Neuronal stem cell (in vitro differentiated cells): ENCODE results near the gene TMEM145.

Source experiments
- DNase-seq: peaks from one replicate; pipeline ENCODE4 v3.0.0-alpha.2; 2013; ENCODE audit warnings: low spot score
- H2AFZ ChIP-seq: one replicate; pipeline ENCODE4 v1.6.1; 2013; ENCODE audit warnings: mild to moderate bottlenecking, low read length, inconsistent platforms
- H2AK5ac ChIP-seq: 2 replicates; pipeline ENCODE4 v1.6.1; 2013; ENCODE audit warnings: low read depth, mild to moderate bottlenecking, inconsistent platforms, low read length, moderate library complexity, mixed read lengths
- H2BK120ac ChIP-seq: 2 replicates; pipeline ENCODE4 v1.6.1; 2013; ENCODE audit warnings: low read depth, mild to moderate bottlenecking, inconsistent platforms, low read length, moderate library complexity, mixed read lengths
- H2BK12ac ChIP-seq: one replicate; pipeline ENCODE4 v1.6.1; 2013; ENCODE audit warnings: low read length, inconsistent platforms
- H2BK15ac ChIP-seq: 2 replicates; pipeline ENCODE4 v1.6.1; 2013; ENCODE audit warnings: mild to moderate bottlenecking, low read length, inconsistent platforms, mixed read lengths
- H2BK5ac ChIP-seq: one replicate; pipeline ENCODE4 v1.6.1; 2013; ENCODE audit warnings: inconsistent platforms, mild to moderate bottlenecking, low read length, moderate library complexity
- H3K14ac ChIP-seq: one replicate; pipeline ENCODE4 v1.6.1; 2013; ENCODE audit warnings: low read length, inconsistent platforms
- H3K18ac ChIP-seq: 2 replicates; pipeline ENCODE4 v1.6.1; 2013; ENCODE audit warnings: low read length, inconsistent platforms
- H3K23ac ChIP-seq: 2 replicates; pipeline ENCODE4 v1.6.1; 2013; ENCODE audit warnings: low read depth, mild to moderate bottlenecking, mixed read lengths, low read length, inconsistent platforms; ENCODE audit not compliant: poor library complexity
- H3K27ac ChIP-seq: replicated peaks from 3 replicates; pipeline ENCODE4 v1.5.1; 2013; ENCODE audit warnings: low read length, inconsistent platforms
- H3K27me3 ChIP-seq, 3 experiments: 2 replicates each; pipeline ENCODE4 v1.6.1; 2013; ENCODE audit warnings: low read length in 3 of 3, mild to moderate bottlenecking in 2 of 3, inconsistent platforms in 1 of 3, low read depth in 1 of 3, mixed read lengths in 1 of 3, moderate library complexity in 1 of 3; ENCODE audit not compliant: control insufficient read depth in 3 of 3, insufficient read depth in 3 of 3
- H3K36me3 ChIP-seq, 2 donors: replicated peaks in 1 of 2; 2 replicates each; pipeline ENCODE4 v1.6.1; 2013; ENCODE audit warnings: low read length in 2 of 2; ENCODE audit not compliant: control insufficient read depth in 2 of 2, insufficient read depth in 2 of 2
- H3K4ac ChIP-seq: 2 replicates; pipeline ENCODE4 v1.6.1; 2013; ENCODE audit warnings: inconsistent platforms, mild to moderate bottlenecking, low read length, moderate library complexity
- H3K4me1 ChIP-seq, 2 donors: 1 replicate in 1 of 2; 2 replicates in 1 of 2; pipeline ENCODE4 v1.6.1; 2013; ENCODE audit warnings: low read length in 2 of 2, low read depth in 1 of 2; ENCODE audit not compliant: control insufficient read depth in 2 of 2, insufficient read depth in 1 of 2
- H3K4me2 ChIP-seq: one replicate; pipeline ENCODE4 v1.6.1; 2013; ENCODE audit warnings: mild to moderate bottlenecking, low read length, inconsistent platforms; ENCODE audit not compliant: insufficient read depth, poor library complexity, severe bottlenecking
- H3K4me3 ChIP-seq, 2 donors: 2 replicates each; pipeline ENCODE4 v1.5.1; 2013; ENCODE audit warnings: low read length in 2 of 2, mild to moderate bottlenecking in 2 of 2, inconsistent platforms in 1 of 2, moderate library complexity in 1 of 2
- H3K79me1 ChIP-seq: one replicate; pipeline ENCODE4 v1.6.1; 2013; ENCODE audit warnings: low read depth, mild to moderate bottlenecking, inconsistent platforms, low read length, moderate library complexity
- H3K9ac ChIP-seq: one replicate; pipeline ENCODE4 v1.6.1; 2013; ENCODE audit warnings: mild to moderate bottlenecking, low read depth, low read length, inconsistent platforms; ENCODE audit not compliant: poor library complexity
- H3K9me3 ChIP-seq, 2 donors: replicated peaks in 1 of 2; 2 replicates each; pipeline versions ENCODE3 to v1.6.1; 2013; ENCODE audit warnings: low read length in 2 of 2, mild to moderate bottlenecking in 2 of 2, inconsistent platforms in 1 of 2, low read depth in 1 of 2, mixed read lengths in 1 of 2, moderate library complexity in 1 of 2; ENCODE audit not compliant: control insufficient read depth in 2 of 2, insufficient read depth in 1 of 2
- H4K8ac ChIP-seq: one replicate; pipeline ENCODE4 v1.6.1; 2013; ENCODE audit warnings: low read depth, mild to moderate bottlenecking, inconsistent platforms, low read length, moderate library complexity
- H4K91ac ChIP-seq: one replicate; pipeline ENCODE4 v1.6.1; 2013; ENCODE audit warnings: low read length, low read depth, mild to moderate bottlenecking, inconsistent platforms; ENCODE audit not compliant: poor library complexity
- WGBS, 2 donors: extraction: QIAGEN DNeasy Blood & Tissue Kit; methylation state at CpG; one replicate each; pipeline ENCODE4 v1.1.7; 2013; ENCODE audit warnings: missing lambda C conversion rate in 2 of 2, mixed read lengths in 1 of 2; ENCODE audit not compliant: insufficient read length in 2 of 2, insufficient replicate concordance in 1 of 2; ENCODE audit errors: extremely low coverage in 2 of 2; 5-methylcytosine and 5-hydroxymethylcytosine counted together

TMEM145 gene

GRCh38 chr19:42323473-42323851, 10.4 kb downstream of the TMEM145 start:
- peak overlapping the region; percentile 47 for H3K9ac ChIP-seq

DNA sequence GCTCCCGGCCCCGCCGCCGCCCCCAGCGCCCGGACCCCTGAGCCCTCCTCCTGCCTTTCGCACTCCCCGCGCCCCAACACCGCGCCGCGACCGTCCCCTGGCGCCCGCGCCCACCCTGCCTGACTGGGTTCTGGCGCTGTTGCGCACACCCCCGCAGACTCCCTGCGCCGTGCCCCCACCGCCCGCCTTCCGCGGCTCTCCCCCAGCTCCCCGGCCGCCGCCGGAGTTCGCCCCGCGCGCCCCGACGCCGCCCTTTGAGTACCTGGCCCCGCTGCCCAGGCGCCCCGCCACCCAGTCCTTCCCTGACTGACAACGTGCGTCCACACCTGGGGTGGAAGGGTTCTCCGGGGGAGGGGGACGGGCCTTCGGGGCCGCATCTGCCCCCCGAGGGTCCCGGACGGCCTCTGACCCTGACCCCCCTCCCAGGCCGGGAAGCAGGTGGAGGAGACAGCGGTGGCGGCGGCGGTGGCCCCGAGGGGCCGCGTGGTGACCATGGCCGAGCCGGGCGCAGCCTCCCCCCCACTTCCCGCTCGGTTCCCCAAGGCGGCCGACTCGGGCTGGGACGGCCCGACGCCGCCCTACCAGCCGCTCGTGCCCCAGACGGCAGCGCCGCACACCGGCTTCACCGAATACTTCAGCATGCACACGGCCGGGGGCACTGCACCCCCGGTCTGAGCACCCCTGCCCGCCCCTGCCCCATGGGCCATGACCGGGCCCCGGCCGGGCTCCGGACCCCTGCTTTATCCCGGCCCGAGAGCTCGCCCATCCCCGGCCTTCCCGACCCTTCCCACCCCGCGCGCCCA, 10.9 kb downstream of the TMEM145 start:
- peak overlapping the region in 1 of 2 donors; percentile 47 for H3K4me3 ChIP-seq
- peaks cover 4 to 37% (median 14%) of the 10 kb centered on the region in 3 experiments for H3K27me3 ChIP-seq
- no CpG with 5 or more reads among the region's 92 CpGs for WGBS, 2 donors

More at GRCh38 chr19:42323473-42323851, 10.4 kb downstream of the TMEM145 start:
- Histone ChIP-seq H3K23ac (peak overlapping the region; percentile 2), H3K18ac (peak overlapping the region; percentile 78), H3K27me3 (peaks cover 4 to 37% (median 14%) of the 10 kb centered on the region in 3 experiments), H3K14ac (no peak overlapping the region), H3K36me3 (no peaks in the 10 kb centered on the region), H3K4ac (no peak overlapping the region), H2BK12ac (no peak overlapping the region), H2BK5ac (no peak overlapping the region), H2AFZ (peak overlapping the region; percentile 90), H3K9me3 (no peaks in the 10 kb centered on the region), H3K4me3 (no peak overlapping the region), H4K91ac (no peak overlapping the region), H2AK5ac (peak overlapping the region; percentile 23), H3K27ac (no peak overlapping the region), H3K79me1 (peaks cover 5% of the 10 kb centered on the region), H3K4me2 (no peak overlapping the region), H2BK15ac (no peak overlapping the region), H4K8ac (no peak overlapping the region), H2BK120ac (no peak overlapping the region), H3K4me1 (peaks cover 3 to 9% of the 10 kb centered on the region in 2 donors)
- no CpG with 5 or more reads among the region's 29 CpGs for WGBS, 2 donors
- DNase-seq: no peak

DNA sequence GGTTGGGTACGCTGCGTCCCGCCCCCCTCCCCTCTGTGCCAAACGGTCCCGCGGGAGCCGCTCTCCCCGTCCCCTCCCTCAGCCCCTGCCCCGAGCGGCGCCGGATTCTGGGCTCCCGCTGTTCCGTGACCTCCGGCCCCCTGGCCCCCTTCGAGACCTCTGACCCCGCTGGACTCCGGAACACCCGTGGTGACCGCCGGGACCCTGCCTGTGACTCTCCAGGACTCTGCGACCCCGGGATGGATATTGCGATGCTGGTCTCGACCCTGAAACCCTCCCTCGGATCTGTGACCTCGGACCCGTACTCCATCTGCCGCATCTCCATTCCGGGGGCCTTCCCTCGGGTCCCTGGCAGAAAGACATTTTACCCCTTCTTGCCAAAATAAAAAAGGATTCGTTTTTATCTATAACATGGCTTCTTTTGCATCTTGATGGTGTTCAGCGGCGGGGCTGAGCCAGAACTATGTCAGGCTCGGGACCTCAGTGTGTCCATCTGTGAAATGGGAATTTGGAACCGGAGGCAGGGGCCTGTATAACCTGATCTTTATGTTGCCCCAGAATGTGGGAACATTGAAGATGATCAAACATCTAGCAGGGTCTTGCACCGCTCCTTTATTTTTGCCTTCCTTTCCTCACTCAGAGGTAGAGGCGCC, 11.7 kb downstream of the TMEM145 start:
- H3K27me3 ChIP-seq: peaks cover 4 to 37% (median 14%) of the 10 kb centered on the region in 3 experiments
- peak overlapping the region; percentile 51 for H3K4me2 ChIP-seq
- H2BK12ac ChIP-seq: no peak overlapping the region
- WGBS, 2 donors: no CpG with 5 or more reads among the region's 38 CpGs
- H2BK15ac ChIP-seq: no peak overlapping the region
- H2AK5ac ChIP-seq: peak overlapping the region; percentile 96
- peak overlapping the region; percentile 90 for H2AFZ ChIP-seq
- no peak overlapping the region for H3K27ac ChIP-seq
- H3K36me3 ChIP-seq: no peaks in the 10 kb centered on the region
- peak overlapping the region; percentile 65 for H3K18ac ChIP-seq
- H3K14ac ChIP-seq: no peak overlapping the region
- no peak overlapping the region for H2BK5ac ChIP-seq
- no peak overlapping the region for H3K23ac ChIP-seq
- no peak for DNase-seq
- H2BK120ac ChIP-seq: no peak overlapping the region
- no peaks in the 10 kb centered on the region for H3K9me3 ChIP-seq
- H3K4ac ChIP-seq: no peak overlapping the region
- H3K9ac ChIP-seq: no peak overlapping the region
- peak overlapping the region; percentile 17 to 20 for H3K4me3 ChIP-seq
- H3K79me1 ChIP-seq: peaks cover 7% of the 10 kb centered on the region
- no peak overlapping the region for H4K91ac ChIP-seq
- H3K4me1 ChIP-seq: peaks cover 3 to 9% of the 10 kb centered on the region in 2 donors
- H4K8ac ChIP-seq: no peak overlapping the region

More for the DNA sequence above, 10.9 kb downstream of the TMEM145 start:
- Histone ChIP-seq H2AK5ac (peak overlapping the region; percentile 76), H2AFZ (peak overlapping the region; percentile 90), H3K36me3 (no peaks in the 10 kb centered on the region), H2BK12ac (peak overlapping the region; percentile 75), H3K4me1 (peaks cover 3 to 9% of the 10 kb centered on the region in 2 donors), H2BK5ac (no peak overlapping the region), H3K27ac (no peak overlapping the region), H4K8ac (no peak overlapping the region), H2BK15ac (no peak overlapping the region), H3K4ac (no peak overlapping the region), H3K18ac (peak overlapping the region; percentile 85), H3K79me1 (peaks cover 7% of the 10 kb centered on the region), H3K9ac (peak overlapping the region; percentile 30), H3K23ac (peak overlapping the region; percentile 31), H4K91ac (no peak overlapping the region), H3K9me3 (no peaks in the 10 kb centered on the region), H3K4me2 (peak overlapping the region; percentile 51), H3K14ac (peak overlapping the region; percentile 21), H2BK120ac (no peak overlapping the region)
- no peak for DNase-seq
